HG02973 (cell line): ENCODE measurements around the gene RECQL5.

Experiments used
- ATAC-seq: cut with Tn5 transposase; IDR thresholded peaks from one replicate; pipeline ENCODE4 v1.9.1; 2021; ENCODE audit warnings: moderate library complexity; ENCODE audit not compliant: unreplicated experiment

Gene RECQL5

DNA sequence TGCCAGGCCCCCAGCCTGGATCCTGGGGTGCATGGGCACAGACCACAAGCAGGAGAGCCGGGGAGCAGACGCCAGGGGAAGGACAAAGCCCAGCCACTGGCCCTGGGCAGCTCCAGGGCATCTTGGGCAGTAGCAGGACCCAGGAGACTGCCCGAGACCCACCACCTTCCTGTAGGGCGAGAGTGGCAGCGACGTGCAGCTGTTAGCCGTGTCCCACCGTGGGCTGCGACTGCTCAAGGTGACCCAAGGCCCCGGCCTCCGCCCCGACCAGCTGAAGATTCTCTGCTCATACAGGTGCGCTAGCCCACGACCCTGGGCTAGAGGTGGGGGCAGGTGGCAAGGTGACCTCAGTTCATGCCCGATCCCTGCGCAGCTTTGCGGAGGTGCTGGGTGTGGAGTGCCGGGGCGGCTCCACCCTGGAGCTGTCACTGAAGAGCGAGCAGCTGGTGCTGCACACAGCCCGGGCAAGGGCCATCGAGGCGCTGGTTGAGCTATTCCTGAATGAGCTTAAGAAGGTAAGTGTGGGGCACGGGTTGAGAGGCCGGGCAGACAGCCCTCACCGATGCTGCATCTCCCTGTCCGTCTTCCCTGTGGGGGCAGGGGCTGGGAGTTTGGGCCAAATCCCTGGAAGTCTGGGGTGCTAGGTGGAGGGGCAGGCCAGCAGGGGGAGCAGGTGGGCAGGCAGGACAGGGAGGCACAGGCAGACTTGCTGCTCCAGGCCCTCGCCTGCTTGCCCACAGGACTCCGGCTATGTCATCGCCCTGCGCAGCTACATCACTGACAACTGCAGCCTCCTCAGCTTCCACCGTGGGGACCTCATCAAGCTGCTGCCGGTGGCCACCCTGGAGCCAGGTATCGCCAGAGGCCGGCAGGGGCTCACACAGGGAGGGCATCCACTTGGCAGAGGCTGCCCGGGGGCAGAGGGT, 47.2 kb downstream of the RECQL5 start:
- ATAC-seq = no peak

DNA sequence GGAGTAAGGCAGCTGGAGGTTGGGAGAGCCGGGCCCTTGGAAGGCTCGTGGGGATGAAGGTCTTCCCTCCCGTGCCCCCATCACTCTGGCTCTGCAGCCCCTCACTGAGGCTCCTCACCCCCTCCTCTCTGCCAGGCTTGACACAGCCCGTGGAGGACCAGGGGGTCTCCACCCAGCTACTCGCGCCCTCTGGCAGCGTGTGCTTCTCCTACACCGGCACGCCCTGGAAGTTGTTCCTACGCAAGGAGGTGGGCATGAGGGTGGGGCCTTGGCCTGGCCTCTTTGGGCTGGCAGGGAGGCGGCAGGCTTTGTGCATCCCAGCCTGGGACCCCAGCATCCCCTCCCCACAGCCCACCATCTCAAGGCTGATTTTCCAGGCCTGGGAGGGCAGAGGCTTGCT, 49.3 kb downstream of the RECQL5 start:
- no peak for ATAC-seq

DNA sequence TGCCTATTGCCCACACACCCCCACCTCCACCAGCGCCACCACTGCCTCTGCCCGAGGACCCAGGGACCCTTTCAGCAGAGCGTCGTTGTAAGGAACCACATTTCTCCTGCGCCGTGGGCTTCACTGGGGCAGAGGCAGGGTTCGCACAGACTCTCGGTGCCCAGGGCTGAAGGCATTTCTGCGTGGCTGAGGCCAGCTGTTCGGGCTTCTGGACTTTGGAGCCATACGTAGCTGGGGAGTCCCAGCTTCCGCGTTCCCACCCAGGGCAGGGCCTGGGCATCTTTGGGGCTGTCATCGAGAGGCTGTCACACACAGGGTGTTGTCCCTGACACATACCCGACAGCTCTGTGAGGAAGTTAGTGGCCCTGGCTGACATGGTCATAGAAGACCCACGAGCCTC, 49.7 kb downstream of the RECQL5 start:
- no peak for ATAC-seq

DNA sequence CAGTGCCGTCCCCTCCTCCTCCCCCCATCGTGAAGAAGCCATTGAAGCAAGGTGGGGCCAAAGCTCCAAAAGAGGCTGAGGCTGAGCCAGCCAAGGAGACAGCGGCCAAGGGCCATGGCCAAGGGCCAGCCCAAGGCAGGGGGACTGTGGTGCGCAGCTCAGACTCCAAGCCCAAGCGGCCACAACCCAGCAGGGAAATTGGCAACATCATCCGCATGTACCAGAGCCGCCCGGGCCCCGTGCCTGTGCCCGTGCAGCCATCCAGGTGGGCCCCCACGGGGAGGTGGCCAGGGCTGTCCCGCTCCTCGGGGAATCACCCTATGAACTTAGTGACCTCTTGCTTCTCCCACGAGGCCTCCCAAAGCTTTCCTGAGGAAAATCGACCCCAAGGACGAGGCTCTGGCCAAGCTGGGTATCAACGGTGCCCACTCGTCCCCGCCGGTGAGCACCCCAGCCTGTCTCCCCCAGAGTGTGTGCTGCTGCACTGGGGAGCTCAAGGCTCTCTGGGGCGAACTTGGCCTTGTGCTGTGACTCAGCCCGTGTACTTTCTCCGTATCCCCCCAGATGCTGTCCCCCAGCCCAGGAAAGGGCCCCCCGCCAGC, 50.3 kb downstream of the RECQL5 start:
- ATAC-seq = no peak

DNA sequence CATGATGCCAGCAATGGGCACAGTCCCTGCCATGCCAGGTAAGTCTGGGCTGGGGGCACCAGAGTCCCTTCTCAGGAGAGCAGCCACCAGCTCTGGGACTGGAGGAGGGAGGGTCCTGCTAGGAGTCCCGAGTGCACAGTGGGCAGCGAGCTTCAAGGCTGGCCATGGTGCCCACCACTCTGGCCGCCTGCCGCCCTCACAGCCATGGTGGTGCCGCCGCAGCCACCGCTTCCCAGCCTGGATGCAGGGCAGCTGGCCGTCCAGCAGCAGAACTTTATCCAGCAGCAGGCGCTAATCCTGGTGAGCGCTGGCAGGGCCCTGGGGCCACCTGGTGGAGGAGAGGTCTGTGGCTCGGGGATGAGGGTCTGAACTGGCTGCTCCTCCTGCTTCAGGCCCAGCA, 51.7 kb downstream of the RECQL5 start:
- no peak for ATAC-seq

DNA sequence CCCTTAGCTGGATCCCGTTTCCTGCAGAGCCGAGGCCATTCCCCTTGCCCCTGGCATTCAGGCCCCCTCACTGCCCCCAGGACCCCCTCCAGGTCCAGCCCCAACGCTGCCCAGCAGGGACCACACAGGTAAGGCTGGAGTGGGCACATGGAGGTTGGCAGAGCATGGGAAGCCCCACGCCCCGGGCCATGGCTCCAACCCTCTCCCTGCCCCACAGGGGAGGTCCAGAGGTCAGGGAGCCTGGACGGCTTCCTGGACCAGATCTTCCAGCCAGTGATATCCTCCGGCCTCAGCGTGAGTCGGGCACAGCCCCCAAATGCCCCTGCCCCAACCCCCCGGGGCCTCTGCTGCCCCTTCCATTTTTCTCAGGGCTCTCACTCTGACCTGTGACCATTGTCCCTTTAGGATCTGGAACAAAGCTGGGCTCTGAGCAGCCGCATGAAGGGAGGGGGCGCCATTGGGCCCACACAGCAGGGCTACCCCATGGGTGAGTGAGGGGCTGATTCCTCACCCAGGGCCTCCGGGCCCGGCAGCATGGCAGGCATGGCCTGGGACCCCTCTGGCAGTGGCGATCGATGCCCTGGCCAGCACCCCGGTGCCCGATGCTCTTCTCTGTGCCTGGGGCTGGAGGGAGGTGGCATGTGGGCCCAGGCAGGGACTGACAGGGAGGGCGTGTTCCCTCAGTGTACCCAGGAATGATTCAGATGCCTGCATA, 52.2 kb downstream of the RECQL5 start:
- no peak for ATAC-seq

DNA sequence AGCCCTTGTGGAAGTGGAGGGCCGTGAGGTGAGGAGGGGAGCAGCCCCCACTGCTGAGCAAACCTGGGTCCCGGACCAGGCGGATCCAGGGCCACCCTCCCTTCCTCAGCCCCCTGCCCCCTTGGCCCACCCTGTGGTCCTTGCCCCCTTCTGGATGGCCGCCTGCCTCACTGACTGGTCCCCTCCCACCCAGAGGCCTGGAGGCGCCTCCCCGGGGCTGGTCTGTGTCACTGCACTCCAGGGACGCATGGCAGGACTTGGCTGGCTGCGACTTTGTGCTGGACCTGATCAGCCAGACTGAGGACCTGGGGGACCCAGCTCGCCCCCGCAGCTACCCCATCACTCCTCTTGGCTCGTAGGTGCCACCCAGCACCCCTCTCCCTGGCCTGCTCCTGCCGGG, 52.9 kb downstream of the RECQL5 start:
- ATAC-seq = no peak

DNA sequence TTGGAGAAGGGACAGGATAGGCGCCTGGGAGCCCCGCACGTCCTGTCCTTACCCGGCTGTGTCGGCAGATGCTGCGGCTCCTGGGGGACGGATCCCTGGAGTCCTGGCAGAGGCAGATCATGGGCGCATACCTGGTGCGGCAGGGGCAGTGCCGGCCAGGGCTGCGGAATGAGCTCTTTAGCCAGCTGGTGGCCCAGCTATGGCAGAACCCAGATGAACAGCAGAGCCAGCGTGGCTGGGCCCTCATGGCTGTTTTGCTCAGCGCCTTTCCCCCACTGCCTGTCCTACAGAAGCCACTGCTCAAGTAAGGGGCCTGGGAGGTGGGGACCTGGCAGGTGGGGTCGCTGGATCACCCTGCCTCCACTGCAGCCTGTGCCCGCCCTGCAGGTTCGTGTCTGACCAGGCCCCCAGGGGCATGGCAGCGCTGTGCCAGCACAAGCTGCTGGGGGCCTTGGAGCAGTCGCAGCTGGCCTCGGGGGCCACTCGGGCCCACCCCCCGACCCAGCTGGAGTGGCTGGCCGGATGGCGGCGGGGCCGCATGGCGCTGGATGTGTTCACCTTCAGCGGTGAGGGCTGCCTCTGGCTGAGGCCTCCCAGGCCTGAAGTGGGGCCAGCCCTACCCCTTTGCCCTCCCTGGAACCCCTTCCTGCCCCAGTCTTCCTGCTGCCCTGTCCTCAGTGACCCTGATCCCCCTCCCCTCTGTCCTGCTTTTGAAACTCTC, 53.9 kb downstream of the RECQL5 start:
- ATAC-seq = no peak

DNA sequence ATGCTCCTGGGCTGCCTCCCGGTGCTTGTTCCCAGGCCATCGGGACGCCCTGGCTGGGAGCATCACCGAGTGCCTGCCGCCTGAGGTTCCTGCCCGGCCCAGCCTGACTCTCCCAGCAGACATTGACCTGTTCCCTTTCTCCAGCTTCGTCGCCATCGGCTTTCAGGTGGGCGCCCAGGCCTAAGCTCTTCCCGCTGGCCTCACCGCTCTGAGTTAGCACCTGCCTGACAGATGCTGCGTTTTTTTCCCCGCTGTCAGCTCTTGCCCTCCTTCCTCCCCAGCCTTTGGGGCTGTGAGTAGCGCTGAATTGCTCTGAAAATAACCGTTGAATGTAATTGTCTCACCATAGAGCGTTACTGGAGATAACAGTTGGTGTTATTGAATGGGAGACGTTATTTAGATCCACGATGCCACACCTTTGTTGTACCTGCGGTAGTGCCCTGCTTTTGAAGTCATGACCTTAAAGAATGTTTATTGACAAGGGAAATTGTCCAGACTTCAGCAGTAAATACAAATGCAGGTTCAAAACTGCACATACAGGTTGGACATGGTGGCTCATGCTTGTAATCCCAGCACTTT, 55.0 kb downstream of the RECQL5 start:
- ATAC-seq = no peak

DNA sequence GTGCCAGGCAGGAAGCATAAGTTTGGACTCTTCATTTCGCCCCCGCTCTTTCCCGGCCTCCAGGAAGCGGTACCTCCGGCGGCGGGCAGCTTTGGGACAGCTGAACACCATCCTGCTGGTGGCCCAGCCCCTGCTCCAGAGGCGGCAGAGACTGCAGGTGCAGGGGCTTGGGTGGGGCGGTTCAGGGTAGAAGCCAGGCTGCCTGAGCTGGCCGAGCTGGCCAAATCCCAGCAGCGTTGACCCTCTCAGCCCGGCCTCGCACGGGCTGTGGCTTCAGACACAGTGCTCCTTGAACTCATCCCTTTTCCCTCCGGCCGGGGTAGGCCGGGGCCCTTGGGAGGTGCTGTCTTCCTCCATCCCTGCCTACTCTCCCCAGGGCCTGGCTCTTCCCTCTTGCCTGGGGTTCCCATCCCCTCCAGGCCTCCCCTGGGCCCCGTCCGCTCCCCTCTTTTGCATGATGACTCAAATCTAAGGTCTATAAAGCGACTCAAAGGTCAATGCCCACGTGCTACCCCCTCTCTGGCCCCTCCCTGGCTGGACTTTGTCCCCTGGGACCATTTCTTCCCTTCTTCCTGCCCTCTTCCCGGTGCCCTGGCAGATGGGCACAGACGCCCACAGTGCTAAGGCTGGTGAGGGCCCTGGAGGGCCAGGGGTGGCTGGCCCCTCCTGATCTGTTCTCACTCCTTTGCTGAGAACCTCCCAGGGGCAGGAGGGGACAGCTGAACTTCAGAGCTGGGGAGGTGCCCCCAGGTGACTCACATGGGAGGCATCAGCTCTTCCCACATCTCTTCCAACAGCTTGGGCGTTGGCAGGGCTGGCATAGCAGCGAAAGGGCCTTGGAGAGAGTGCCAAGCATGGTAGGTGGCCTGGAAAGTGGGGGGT, 56.6 kb downstream of the RECQL5 start:
- no peak for ATAC-seq

DNA sequence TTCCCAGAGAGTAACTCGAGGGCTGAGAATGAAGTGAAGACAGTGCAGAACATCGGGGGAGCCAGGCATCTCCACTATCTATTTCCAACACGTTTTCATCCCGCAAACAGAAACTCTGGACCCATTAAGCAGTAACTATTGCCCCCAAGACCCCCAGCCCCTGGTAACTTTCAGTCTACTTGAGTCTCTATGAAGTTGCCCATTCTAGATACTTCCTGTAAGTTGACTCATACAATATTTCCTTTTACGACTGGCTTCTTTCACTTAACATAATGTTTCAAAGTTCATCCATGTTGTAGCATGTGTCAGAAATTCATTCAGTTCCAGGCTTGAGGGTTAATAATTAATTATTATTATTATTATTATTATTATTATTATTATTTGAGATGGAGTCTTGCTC, 59.9 kb downstream of the RECQL5 start:
- ATAC-seq = no peak

DNA sequence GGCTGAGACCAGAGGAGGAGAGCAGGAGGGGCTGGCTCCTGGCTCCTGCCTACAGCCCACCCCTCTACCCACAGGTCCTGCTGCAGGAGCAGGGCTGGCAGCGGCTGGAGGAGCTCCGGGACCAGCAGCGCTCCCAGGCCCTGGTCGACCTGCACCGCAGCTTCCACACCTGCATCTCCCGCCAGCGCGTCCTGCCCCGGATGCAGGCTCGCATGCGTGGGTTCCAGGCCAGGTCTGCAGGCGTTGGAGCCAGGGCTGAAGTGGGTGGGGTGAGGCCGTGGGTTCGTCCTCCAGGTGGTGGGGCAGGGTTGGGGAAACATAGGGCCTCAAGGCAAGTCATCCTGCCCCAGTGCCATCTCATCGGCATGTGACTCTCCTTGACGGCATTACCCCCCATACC, 61.2 kb downstream of the RECQL5 start:
- no peak for ATAC-seq

DNA sequence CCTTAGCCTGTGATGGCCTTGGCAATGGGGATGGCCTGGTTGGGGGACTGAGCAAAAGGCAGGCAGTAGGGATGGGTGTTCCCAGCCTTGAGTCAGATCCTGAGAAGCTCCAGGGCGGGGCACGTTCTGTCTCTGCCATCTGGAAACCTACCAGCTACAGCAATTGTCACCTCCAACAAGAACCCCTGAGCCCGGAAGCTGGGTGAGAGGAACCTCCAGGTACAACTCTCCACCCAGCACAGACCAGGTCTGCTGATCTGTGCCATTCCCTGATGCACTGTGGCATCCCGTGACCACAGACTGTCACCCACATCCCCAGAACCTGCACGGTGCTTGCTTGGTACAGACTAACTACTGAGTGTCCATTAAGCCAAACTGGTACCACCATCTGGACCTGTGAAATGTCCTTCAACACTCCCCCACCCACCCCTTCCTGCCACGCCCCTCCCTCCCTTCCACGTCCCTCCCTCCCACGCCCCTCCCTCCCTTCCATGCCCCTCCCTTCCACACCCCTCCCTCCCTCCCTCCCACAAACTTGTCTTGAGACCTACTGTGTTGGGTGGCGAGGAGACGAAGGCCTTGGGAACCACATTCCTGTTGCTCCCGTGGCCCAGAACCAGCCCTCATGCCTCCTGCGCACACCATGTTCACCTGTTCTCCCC, 62.8 kb downstream of the RECQL5 start:
- ATAC-seq = no peak

DNA sequence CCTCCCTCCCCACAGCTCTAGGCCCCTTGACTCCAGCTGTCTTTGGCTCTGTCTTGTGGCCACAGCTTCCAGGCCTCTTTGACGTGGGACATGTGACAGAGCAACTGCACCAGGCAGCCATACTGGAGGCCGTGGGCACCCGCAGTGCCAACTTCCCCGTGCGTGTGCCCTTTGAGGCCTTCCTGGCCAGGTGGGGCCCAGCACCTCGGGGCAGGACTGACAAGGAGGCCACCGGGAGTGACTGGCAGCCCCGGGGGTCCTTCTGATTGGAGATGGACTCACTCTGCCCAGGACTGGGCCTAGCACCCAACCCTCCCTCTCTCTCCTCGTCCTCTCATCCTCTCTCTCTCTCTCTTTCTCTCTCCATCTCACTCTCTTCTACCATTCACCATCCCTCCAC, 63.8 kb downstream of the RECQL5 start:
- no peak for ATAC-seq

DNA sequence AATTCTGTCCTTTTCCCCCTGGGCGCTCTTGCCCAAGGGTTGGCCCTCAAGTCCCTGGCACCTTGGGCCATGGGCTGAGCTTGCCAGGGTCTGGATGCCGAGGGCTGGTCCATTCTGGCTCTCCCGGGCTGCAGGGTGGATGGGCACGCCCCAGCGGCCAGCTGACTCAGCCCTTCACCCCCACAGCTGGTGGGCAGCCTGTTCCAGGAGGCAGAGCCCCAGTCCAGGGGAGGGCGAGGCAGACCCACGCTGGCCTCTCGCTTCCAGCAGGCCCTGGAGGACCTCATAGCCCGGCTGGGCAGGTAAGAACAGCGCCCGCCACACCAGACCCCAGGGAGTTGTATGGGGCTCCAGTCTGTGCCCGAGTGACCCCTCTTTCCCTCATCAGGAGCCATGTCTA, 64.3 kb downstream of the RECQL5 start:
- no peak for ATAC-seq

DNA sequence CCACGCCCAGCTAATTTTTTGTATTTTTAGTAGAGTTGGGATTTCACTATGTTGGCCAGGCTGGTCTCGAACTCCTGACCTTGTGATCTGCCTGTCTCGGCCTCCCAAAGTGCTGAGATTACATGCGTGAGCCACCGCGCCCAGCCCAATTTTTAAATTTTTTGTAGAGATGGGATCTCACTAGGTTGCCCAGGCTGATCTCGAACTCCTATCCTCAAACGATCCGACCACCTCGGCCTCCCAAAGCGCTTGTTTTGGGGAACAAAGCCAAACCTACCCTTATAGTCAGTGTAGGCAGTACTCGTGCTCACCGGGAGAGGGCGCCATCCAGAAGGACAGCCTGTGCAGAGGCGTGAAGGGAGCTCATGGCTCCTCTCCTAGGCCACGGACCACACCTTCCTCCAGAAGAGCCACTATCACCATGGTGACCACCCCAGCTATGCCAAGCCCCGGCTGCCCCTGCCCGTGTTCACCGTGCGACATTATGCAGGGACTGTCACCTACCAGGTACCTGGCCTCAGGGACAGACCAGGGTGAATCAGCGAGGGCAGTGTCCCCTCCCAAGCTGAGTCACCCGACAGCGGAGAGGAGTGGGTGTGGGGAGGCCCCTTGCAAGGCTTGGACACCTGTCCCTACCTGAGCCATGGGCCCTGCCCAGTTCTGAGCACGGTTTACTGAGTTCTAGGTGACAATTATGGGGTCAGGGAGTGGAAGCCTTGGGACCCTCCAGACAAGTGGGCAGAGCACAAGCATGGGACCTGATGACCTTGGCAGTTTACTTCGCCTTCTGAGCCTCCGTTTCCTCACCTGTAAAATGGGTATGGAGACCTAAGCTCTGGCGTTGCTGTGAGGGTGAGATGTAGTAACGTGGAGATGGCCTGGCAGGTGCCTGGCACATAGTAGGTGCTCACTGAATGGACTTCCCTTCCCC, 65.6 kb downstream of the RECQL5 start:
- no peak for ATAC-seq

DNA sequence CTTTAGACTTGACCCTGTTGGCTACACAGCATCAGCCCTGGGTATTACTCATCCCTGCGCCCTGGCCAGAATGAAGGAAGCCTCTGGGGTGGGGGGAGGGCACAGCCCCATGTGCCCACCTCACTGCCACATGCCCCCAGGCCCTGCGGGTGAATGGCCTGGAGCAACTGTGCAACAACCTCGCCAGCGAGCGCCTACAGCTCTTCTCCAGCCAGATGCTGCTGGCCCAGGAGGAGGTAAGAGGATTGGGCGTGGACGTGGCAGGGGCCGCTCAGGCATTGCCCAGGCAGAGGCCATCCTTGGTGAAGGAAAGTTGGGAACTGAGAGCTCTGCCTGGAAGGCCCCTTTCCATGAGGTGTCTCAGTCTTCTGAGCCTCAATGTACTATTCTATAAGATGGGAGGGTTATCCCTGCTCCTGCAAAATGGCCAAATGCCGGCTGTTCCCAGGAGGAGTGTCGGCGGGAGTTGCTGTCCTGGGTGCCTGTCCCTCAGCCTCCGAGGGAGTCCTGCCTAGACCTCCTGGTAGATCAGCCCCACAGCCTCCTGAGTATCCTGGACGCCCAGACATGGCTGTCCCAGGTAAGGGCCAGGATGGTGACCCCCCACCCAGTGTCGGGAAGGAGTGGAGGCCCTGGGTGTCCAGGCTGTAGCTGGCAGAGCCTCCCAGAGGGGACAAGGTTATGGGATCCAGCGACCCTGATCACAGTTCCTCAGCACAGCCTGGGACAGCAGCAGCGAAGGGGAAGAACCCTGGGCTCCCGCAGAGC, 70.5 kb downstream of the RECQL5 start:
- no peak for ATAC-seq

DNA sequence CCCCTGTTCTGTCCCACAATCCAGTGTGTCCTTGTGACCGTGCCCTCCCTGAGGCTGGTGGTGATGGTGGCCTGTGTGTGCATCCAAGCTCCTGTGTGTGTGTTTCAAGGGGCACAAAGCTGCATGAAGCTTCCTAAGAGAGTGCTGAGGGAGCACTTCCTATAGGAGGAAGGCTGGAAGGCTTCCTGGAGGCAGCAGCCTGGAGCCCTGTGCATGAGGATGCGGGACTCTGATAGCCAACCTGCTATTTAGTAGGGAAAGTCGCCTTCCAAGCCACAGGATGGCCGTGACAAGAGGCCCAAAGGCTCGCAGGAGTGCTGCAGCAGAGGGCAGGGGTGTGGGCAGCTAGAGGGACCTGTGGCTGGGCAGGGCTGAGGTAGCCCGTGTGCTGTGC, 71.0 kb downstream of the RECQL5 start:
- no peak for ATAC-seq
